GM12878 (cell line): ENCODE results near the gene PDZRN3. TPM values are rescaled to one million over a fixed set of nuclear protein-coding genes. Genes with fewer than 3 reads are reported as not detected.

Source experiments
- ATAC-seq: fragments of 200-7000 bp; cut with Tn5 transposase; 3 replicates; pipeline ENCODE4 v1.9.1; 2020; ENCODE audit warnings: mild to moderate bottlenecking, moderate library complexity
- BruUV-seq: library from RNA; stranded (reverse); fragments of 400-500 nt; replicated peaks from 2 replicates; lab custom pipeline; 2021; lab: Mats Ljungman, UMichigan
- CTCF ChIA-PET: fragments of 300-600 bp; sonication (Branson Sonifier 250); formaldehyde crosslinking; extraction: SDS; loops from one replicate; lab custom pipeline; 2021; ENCODE audit warnings: inconsistent platforms; lab: Yijun Ruan, JAX
- POLR2A ChIA-PET: fragments of 350-600 bp; formaldehyde crosslinking; extraction: SDS; loops from one replicate; lab custom pipeline; 2021; ENCODE audit warnings: inconsistent platforms; lab: Charles Lee
- RAD21 ChIA-PET: fragments of 300-600 bp; sonication (Branson Sonifier 250); formaldehyde crosslinking; loops from one replicate; lab custom pipeline; 2023; ENCODE audit warnings: antibody characterized with exemption; ENCODE audit not compliant: unreplicated experiment; lab: Charles Lee
- SMC1A ChIA-PET: fragments of 300-600 bp; sonication (Branson Sonifier 250); formaldehyde crosslinking; loops from one replicate; lab custom pipeline; 2023; ENCODE audit not compliant: unreplicated experiment, uncharacterized antibody; lab: Charles Lee
- DNase-seq: peaks from one replicate; pipeline ENCODE4 v3.0.0-alpha.2; 2011; ENCODE audit warnings: low read depth, low spot score
- FAIRE-seq: peaks from 3 replicates; lab custom pipeline; 2011; peaks lifted over from hg19 to GRCh38; lab: Jason Lieb, UNC
- H2AFZ ChIP-seq: 2 replicates; pipeline ENCODE4 v1.6.0; 2011; ENCODE audit warnings: low read depth, low read length, control low read depth; ENCODE audit not compliant: control insufficient read depth
- H3K27ac ChIP-seq: 2 replicates; pipeline ENCODE4 v1.5.1; 2011; ENCODE audit warnings: control low read depth; ENCODE audit not compliant: control insufficient read depth, insufficient read depth
- H3K27me3 ChIP-seq, 2 experiments: replicated peaks in 1 of 2; 2 replicates each; pipeline versions ENCODE4 v1.6.0 to v1.6.1; 2011; ENCODE audit warnings: low read length in 1 of 2; ENCODE audit not compliant: control insufficient read depth in 2 of 2, insufficient read depth in 2 of 2
- H3K36me3 ChIP-seq, 2 experiments: 2 replicates each; pipeline ENCODE4 v1.5.1; 2011; ENCODE audit warnings: low read length in 1 of 2; ENCODE audit not compliant: control insufficient read depth in 2 of 2, insufficient read depth in 2 of 2
- H3K4me1 ChIP-seq: 2 replicates; pipeline ENCODE4 v1.6.1; 2011; ENCODE audit warnings: mild to moderate bottlenecking, low read length, moderate library complexity, mixed read lengths; ENCODE audit not compliant: control insufficient read depth, insufficient read depth
- H3K4me2 ChIP-seq: 2 replicates; pipeline ENCODE4 v1.6.0; 2011; ENCODE audit warnings: control low read depth; ENCODE audit not compliant: control insufficient read depth, insufficient read depth
- H3K4me3 ChIP-seq: fragments of 200-600 bp; sonication (generic); 2 replicates; pipeline ENCODE4 v1.5.1; 2016
- H3K79me2 ChIP-seq: 2 replicates; pipeline ENCODE4 v1.6.0; 2011; ENCODE audit warnings: low read length; ENCODE audit not compliant: control insufficient read depth, insufficient read depth
- H3K9ac ChIP-seq: 2 replicates; pipeline ENCODE4 v1.8.0; 2011; ENCODE audit warnings: low read length, control low read depth, mixed read lengths; ENCODE audit not compliant: control insufficient read depth, insufficient read depth
- H3K9me3 ChIP-seq: replicated peaks from 3 replicates; pipeline ENCODE4 v1.5.1; 2011; ENCODE audit warnings: mild to moderate bottlenecking, low read length; ENCODE audit not compliant: control insufficient read depth, insufficient read depth
- H4K20me1 ChIP-seq: 2 replicates; pipeline ENCODE4 v1.6.0; 2011; ENCODE audit not compliant: control insufficient read depth, insufficient read depth
- ASH2L ChIP-seq: fragments of 300-600, 200-600 bp; sonication (generic); IDR thresholded peaks from 2 replicates; pipeline ENCODE4 v1.6.1; 2017; ENCODE audit warnings: low read depth, mild to moderate bottlenecking, borderline replicate concordance
- ATF7 ChIP-seq: fragments of 450-650 bp; IDR thresholded peaks from 2 replicates; pipeline ENCODE4 v1.6.1; 2016; ENCODE audit warnings: low read depth, mild to moderate bottlenecking
- CEBPZ ChIP-seq: fragments of 150-350 bp; IDR thresholded peaks from 2 replicates; pipeline ENCODE4 v1.6.1; 2016; ENCODE audit warnings: low read depth, low read length
- CHD1 ChIP-seq: IDR thresholded peaks from 2 replicates; pipeline ENCODE4 v1.6.1; 2012; ENCODE audit warnings: low read depth, low read length, improper control_type of control experiment
- ETV6 ChIP-seq, 2 experiments: fragments of 450-650 bp in 1 of 2; IDR thresholded peaks in 1 of 2; conservative IDR thresholded peaks in 1 of 2; 2 replicates each; pipeline ENCODE4 v1.6.1; 2014; ENCODE audit warnings: antibody characterized with exemption in 1 of 2, borderline replicate concordance in 1 of 2, low read depth in 1 of 2, mild to moderate bottlenecking in 1 of 2, moderate library complexity in 1 of 2
- GABPA ChIP-seq: IDR thresholded peaks from 2 replicates; pipeline ENCODE4 v1.6.1; 2014; ENCODE audit warnings: antibody characterized with exemption, low read depth, mild to moderate bottlenecking, inconsistent platforms
- HCFC1 ChIP-seq: fragments of 150-350 bp; IDR thresholded peaks from 2 replicates; pipeline ENCODE4 v1.6.1; 2014; ENCODE audit warnings: low read length
- JUNB ChIP-seq: IDR thresholded peaks from 2 replicates; pipeline ENCODE4 v1.6.1; 2016; ENCODE audit warnings: antibody characterized with exemption, mild to moderate bottlenecking
- KAT2A ChIP-seq: conservative IDR thresholded peaks from 2 replicates; pipeline ENCODE4 v1.6.1; 2011; ENCODE audit warnings: low read depth, low read length; ENCODE audit not compliant: control insufficient read depth
- MEF2B ChIP-seq: fragments of 450-650 bp; IDR thresholded peaks from 2 replicates; pipeline ENCODE4 v1.6.1; 2018; ENCODE audit warnings: mild to moderate bottlenecking, moderate library complexity; ENCODE audit not compliant: partially characterized antibody, poor library complexity, severe bottlenecking
- MTA3 ChIP-seq: IDR thresholded peaks from 2 replicates; pipeline ENCODE4 v1.6.1; 2012; ENCODE audit warnings: low read length, inconsistent platforms, borderline replicate concordance
- MXI1 ChIP-seq: fragments of 150-350 bp; IDR thresholded peaks from 2 replicates; pipeline ENCODE4 v1.6.1; 2011; ENCODE audit warnings: low read depth, mild to moderate bottlenecking, inconsistent platforms, low read length, improper control_type of control experiment
- NFYB ChIP-seq: IDR thresholded peaks from 2 replicates; pipeline ENCODE4 v1.6.1; 2011; ENCODE audit warnings: low read depth, mild to moderate bottlenecking, low read length, improper control_type of control experiment, moderate library complexity; ENCODE audit not compliant: insufficient read depth
- RBBP5 ChIP-seq: fragments of 200-600 bp; sonication (generic); conservative IDR thresholded peaks from 2 replicates; pipeline ENCODE4 v1.6.1; 2016
- RUNX3 ChIP-seq: IDR thresholded peaks from 2 replicates; pipeline ENCODE4 v1.6.1; 2012; ENCODE audit warnings: low read length, inconsistent platforms
- SMAD5 ChIP-seq: IDR thresholded peaks from 2 replicates; pipeline ENCODE4 v1.6.1; 2016; ENCODE audit warnings: antibody characterized with exemption, low read depth
- SUPT20H ChIP-seq: IDR thresholded peaks from 2 replicates; pipeline ENCODE4 v1.6.1; 2011; ENCODE audit warnings: low read depth, mild to moderate bottlenecking, low read length, moderate library complexity, borderline replicate concordance; ENCODE audit not compliant: control insufficient read depth
- SUZ12 ChIP-seq: fragments of 200-600 bp; sonication (generic); IDR thresholded peaks from one replicate; pipeline ENCODE4 v1.6.1; 2018; ENCODE audit warnings: antibody characterized with exemption, mild to moderate bottlenecking; ENCODE audit not compliant: unreplicated experiment
- TCF7 ChIP-seq: IDR thresholded peaks from 2 replicates; pipeline ENCODE4 v1.6.1; 2014; ENCODE audit warnings: antibody characterized with exemption, borderline replicate concordance
- WGBS: methylation state at CpG from one replicate; pipeline ENCODE4 v1.1.6; 2016; ENCODE audit warnings: low lambda C conversion rate; ENCODE audit not compliant: insufficient replicate concordance, insufficient coverage; ENCODE audit errors: missing lambda C conversion rate; 5-methylcytosine and 5-hydroxymethylcytosine counted together
- in situ Hi-C: fragments of 300-500 bp; cut with MboI; formaldehyde crosslinking; loops from 9 replicates; pipeline ENCODE4 v1.14.3; 2018; ENCODE audit warnings: mixed read lengths
- intact Hi-C: fragments of 100-400 bp; cut with micrococcal nuclease; formaldehyde crosslinking; loops from one replicate; pipeline ENCODE4 v1.14.2; 2022; ENCODE audit not compliant: unreplicated experiment
- polyA plus RNA-seq, 11 experiments: library from polyadenylated mRNA; depleted of rRNA in 4 of 11; unstranded in 6 of 11; stranded (reverse) in 5 of 11; fragments of >200 nt; fragmentation: Nextera tagmentation in 4 of 11; fragmentation: Illumina TruSeq in 1 of 11; extraction: Ambion mirVana in 4 of 11; extraction: Trizol in 1 of 11; gene quantifications; 1 replicate in 1 of 11; 2 replicates in 10 of 11; pipeline versions ENCODE4 v1.2.1 to v1.2.3, GENCODE V29; 2011 to 2016; ENCODE audit warnings: inconsistent platforms in 2 of 11, missing spikeins in 2 of 11, low read depth in 1 of 11
- total RNA-seq, 4 experiments: library from RNA; depleted of rRNA in 3 of 4; stranded (reverse); fragments of >200 nt in 3 of 4; fragmentation: Illumina TruSeq in 1 of 4; extraction: Trizol in 1 of 4; gene quantifications; 2 replicates each; pipeline versions ENCODE4 v1.2.1 to v1.2.3, GENCODE V29; 2013 to 2021

The PDZRN3 gene
- total and polyA plus RNA-seq, 10 of the 15 experiments (the other 5 are each of a cell fraction or from before 2014, with no cell fraction given) = 0.07 to 0.37 (median 0.12) TPM; not detected in 6

GRCh38 chr3:73568371-73568862, 56.3 kb downstream of the PDZRN3 start:
- WGBS = 19% methylated on average over 5 of the region's 5 CpGs
- POLR2A ChIA-PET = no interaction called here
- no peak overlapping the region for H2AFZ ChIP-seq
- no peak for TF ChIP-seq CHD1
- no peak for TF ChIP-seq ATF7
- TF ChIP-seq JUNB = no peak
- TF ChIP-seq GABPA = no peak
- no peak for TF ChIP-seq ETV6 (conservative IDR thresholded peaks at IDR 0.05 in 1 of 2, IDR thresholded peaks at IDR 0.05 in 1 of 2; ENCODE audit: borderline replicate concordance in 1 of 2, low read depth in 1 of 2)
- no peak for TF ChIP-seq MXI1
- no peak for TF ChIP-seq NFYB
- no peak for TF ChIP-seq CEBPZ
- TF ChIP-seq ASH2L = no peak
- no peak for TF ChIP-seq SUPT20H
- TF ChIP-seq HCFC1 = no peak
- no peak for TF ChIP-seq SMAD5
- no peak for TF ChIP-seq SUZ12
- TF ChIP-seq RUNX3 = no peak
- TF ChIP-seq KAT2A = no peak
- TF ChIP-seq MEF2B = no peak
- TF ChIP-seq RBBP5 = no peak
- no peak for TF ChIP-seq TCF7
- TF ChIP-seq MTA3 = no peak
- CTCF ChIA-PET = no interaction called here
- no peaks in the 10 kb centered on the region for H4K20me1 ChIP-seq
- H3K9ac ChIP-seq = no peak overlapping the region
- H3K27ac ChIP-seq = no peak overlapping the region
- in situ Hi-C loops (no loop called here), intact Hi-C loops (no loop called here)
- RAD21 ChIA-PET = no interaction called here
- H3K4me3 ChIP-seq = no peak overlapping the region
- no peak for DNase-seq
- H3K4me1 ChIP-seq = no peaks in the 10 kb centered on the region
- no peak overlapping the region for H3K4me2 ChIP-seq
- no peak for ATAC-seq
- no peaks in the 10 kb centered on the region for H3K9me3 ChIP-seq
- no peaks in the 10 kb centered on the region for H3K36me3 ChIP-seq
- H3K79me2 ChIP-seq = no peaks in the 10 kb centered on the region
- SMC1A ChIA-PET = no interaction called here
- no TSS peak for BruUV-seq
- no peak for FAIRE-seq
- H3K27me3 ChIP-seq = peaks cover 1 to 3% of the 10 kb centered on the region in 2 experiments; a peak in 3 of 4 replicates
